Heart right ventricle (tissue), 16 donors: Measurements from ENCODE around the gene DEPP1. TPM values are rescaled to one million over a fixed set of nuclear protein-coding genes. Genes with fewer than 3 reads are reported as not detected.

Experiments
- ATAC-seq, 8 donors: fragments of 200-7000 bp; cut with Tn5 transposase; one replicate each; pipeline ENCODE4 v1.9.1; 2020; ENCODE audit warnings: mild to moderate bottlenecking in 8 of 8, moderate library complexity in 8 of 8, moderate number of reproducible peaks in 1 of 8
- DNase-seq, 2 donors: peaks; one replicate each; pipeline ENCODE4 v3.0.0-alpha.2; 2020
- H3K27ac ChIP-seq, 10 donors: fragments of 200-600 bp; sonication (generic) in 2 of 10; one replicate each; pipeline versions ENCODE4 v1.5.0 to v1.8.0; 2020 to 2022; ENCODE audit warnings: mild to moderate bottlenecking in 3 of 10
- H3K27me3 ChIP-seq, 7 donors: fragments of 200-600 bp; one replicate each; pipeline ENCODE4 v1.8.0; 2021 to 2022; ENCODE audit warnings: mild to moderate bottlenecking in 2 of 7
- H3K36me3 ChIP-seq, 9 donors: fragments of 200-600 bp; sonication (generic) in 1 of 9; one replicate each; pipeline versions ENCODE4 v1.5.0 to v1.8.0; 2020 to 2022; ENCODE audit warnings: mild to moderate bottlenecking in 2 of 9
- H3K4me1 ChIP-seq, 9 donors: fragments of 200-600 bp; sonication (generic) in 1 of 9; one replicate each; pipeline versions ENCODE4 v1.5.0 to v1.8.0; 2020 to 2022; ENCODE audit warnings: mild to moderate bottlenecking in 4 of 9
- H3K4me3 ChIP-seq, 10 donors: fragments of 200-600 bp; sonication (generic) in 2 of 10; one replicate each; pipeline versions ENCODE4 v1.5.0 to v1.8.0; 2020 to 2022; ENCODE audit warnings: mild to moderate bottlenecking in 7 of 10, moderate library complexity in 2 of 10
- H3K9me3 ChIP-seq, 11 donors: fragments of 200-600 bp in 10 of 11; sonication (generic) in 2 of 11; one replicate each; pipeline versions ENCODE4 v1.5.0 to v1.8.0; 2013 to 2022; ENCODE audit warnings: mild to moderate bottlenecking in 2 of 11, control low read depth in 1 of 11, moderate library complexity in 1 of 11
- WGBS, 2 donors: extraction: QIAGEN DNeasy Blood & Tissue Kit; methylation state at CpG; one replicate each; pipeline ENCODE4 v1.1.7; 2013; ENCODE audit warnings: inconsistent platforms in 1 of 2; 5-methylcytosine and 5-hydroxymethylcytosine counted together
- intact Hi-C, 10 donors: fragments of 100-400 bp; cut with DNase I; formaldehyde crosslinking; loops; one replicate each; pipeline versions ENCODE4 v1.11.1 to v1.14.2; 2022
- polyA plus RNA-seq, 2 donors: library from polyadenylated mRNA; stranded (reverse); fragments of 200-250 nt; gene quantifications; one replicate each; pipeline ENCODE4 v1.2.3, GENCODE V29; 2013
- total RNA-seq, 10 donors: library from RNA; stranded (reverse); fragmentation: NEBNext Ultra II Directional in 3 of 10; extraction: Animal tissue kit (Norgen Biotek cat#: 25700) in 3 of 10; gene quantifications; one replicate each; pipeline versions ENCODE4 v1.2.1 to v1.2.4, GENCODE V29; 2021 to 2023
- TF ChIP-seq, protein P1 (sequence below), 9 donors: fragments of 200-600 bp; sonication (generic) in 2 of 9; IDR thresholded peaks; one replicate each; pipeline versions ENCODE4 v1.5.0 to v1.8.0; 2021 to 2022; ENCODE audit warnings: antibody characterized with exemption in 9 of 9, mild to moderate bottlenecking in 5 of 9, moderate library complexity in 1 of 9
- donor health status: Arrhythmogenic right ventricular cardiomyopathy.
- donor health status: ischemic (EF 13 %, LVEDD 7.1; RV severe dilation, severe dysfunction).
- donor health status: healthy with polysubstance abuse.
- donor health status: DM: no; HTN: yes; CAD: no.
- donor health status: DM: no; HTN: no; CAD: no.
- donor health status: ischemic (EF 25% LVEDD 6.9; RV normal size, moderate dysfunction).
- donor health status: ischemic (EF 25% LVEDD 5.7; RV mildly dilated, moderate dysfunction).
- donor health status: healthy.
- donor health status: DM: yes; HTN: yes; CAD: no.
- donor health status: Ischemic cardiomyopathy.
- donor health status: ischemic (EF 35%, LVEDD 5.7; RV mildly dilated, moderate dysfunction).
- donor health status: nonischemic (EF 11% LVEDD 7.7; RV severe dilation, severe dysfunction).
- donor health status: DM: yes; HTN: yes; CAD: no.
- donor health status: PGD.
- donor health status: ischemic (EF 29% LVEDD 5.4; RV normal size, mild dysfunction).
- donor health status: nonischemic (EF 23%, LVEDD 6.1; RV moderate dilation, normal function).

Gene DEPP1
- total and polyA plus RNA-seq, 12 donors: 10.0 to 172 (median 25.1) TPM

GRCh38 chr10:45000138-45000751, 21.6 kb upstream of the DEPP1 start:
- TF ChIP-seq, protein P1, sequence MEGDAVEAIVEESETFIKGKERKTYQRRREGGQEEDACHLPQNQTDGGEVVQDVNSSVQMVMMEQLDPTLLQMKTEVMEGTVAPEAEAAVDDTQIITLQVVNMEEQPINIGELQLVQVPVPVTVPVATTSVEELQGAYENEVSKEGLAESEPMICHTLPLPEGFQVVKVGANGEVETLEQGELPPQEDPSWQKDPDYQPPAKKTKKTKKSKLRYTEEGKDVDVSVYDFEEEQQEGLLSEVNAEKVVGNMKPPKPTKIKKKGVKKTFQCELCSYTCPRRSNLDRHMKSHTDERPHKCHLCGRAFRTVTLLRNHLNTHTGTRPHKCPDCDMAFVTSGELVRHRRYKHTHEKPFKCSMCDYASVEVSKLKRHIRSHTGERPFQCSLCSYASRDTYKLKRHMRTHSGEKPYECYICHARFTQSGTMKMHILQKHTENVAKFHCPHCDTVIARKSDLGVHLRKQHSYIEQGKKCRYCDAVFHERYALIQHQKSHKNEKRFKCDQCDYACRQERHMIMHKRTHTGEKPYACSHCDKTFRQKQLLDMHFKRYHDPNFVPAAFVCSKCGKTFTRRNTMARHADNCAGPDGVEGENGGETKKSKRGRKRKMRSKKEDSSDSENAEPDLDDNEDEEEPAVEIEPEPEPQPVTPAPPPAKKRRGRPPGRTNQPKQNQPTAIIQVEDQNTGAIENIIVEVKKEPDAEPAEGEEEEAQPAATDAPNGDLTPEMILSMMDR (IDR thresholded peaks at IDR 0.05): no peak
- ATAC-seq (peak; percentile 31 to 68 (median 50)), DNase-seq (peak; percentile 84 to 92)
- Histone ChIP-seq H3K27me3 (no peaks in the 10 kb centered on the region), H3K9me3 (peaks cover 0 to 9% (median 0%) of the 10 kb centered on the region in 11 donors), H3K4me1 (peaks cover 25 to 84% (median 74%) of the 10 kb centered on the region in 9 donors), H3K4me3 (peak overlapping the region in 9 of 10 donors; percentile 57 to 75 (median 69)), H3K27ac (peak overlapping the region; percentile 94 to 100 (median 97)), H3K36me3 (peaks cover 0 to 24% (median 15%) of the 10 kb centered on the region in 9 donors)
- WGBS, 2 donors: 26 to 38% methylated on average over 12 of the region's 12 CpGs
- intact Hi-C loops: loop anchor here in 2 of 10 donors (2.0 to 10.0 kb wide), 3 partner anchors 21 to 235 kb away; partner anchors contain the start of gene DEPP1 (in 1 of the 2)

DNA sequence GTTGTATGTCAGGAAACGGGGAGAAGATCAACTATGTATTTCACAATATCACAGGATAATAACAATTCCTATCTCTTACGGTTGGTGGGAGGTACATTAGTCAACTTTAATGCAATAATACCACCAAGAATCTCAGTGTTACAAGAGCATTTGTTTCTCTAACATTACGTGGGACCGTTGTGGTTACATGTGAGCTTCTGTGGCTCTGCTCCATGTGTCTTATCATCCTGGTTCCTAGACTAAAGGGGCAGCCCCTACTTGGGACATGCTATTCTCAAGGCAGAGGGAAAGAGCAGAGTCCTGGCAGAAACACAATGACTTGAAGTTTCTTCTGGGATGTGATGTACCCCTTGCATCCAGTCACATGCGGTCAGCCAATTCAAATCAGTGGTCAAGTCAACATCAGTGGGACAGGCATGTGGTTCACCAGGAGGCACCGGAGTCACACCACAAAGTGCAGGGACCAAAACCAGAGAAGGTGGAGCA, 19.6 kb upstream of the DEPP1 start:
- peaks cover 29 to 94% (median 81%) of the 10 kb centered on the region in 9 donors for H3K4me1 ChIP-seq
- WGBS, 2 donors: 68 to 71% methylated on average over 6 of the region's 6 CpGs
- H3K9me3 ChIP-seq: peaks cover 0 to 1% (median 0%) of the 10 kb centered on the region in 11 donors
- no peak overlapping the region for H3K4me3 ChIP-seq
- peak overlapping the region; percentile 83 to 99 (median 92) for H3K27ac ChIP-seq
- TF ChIP-seq, protein P1 (IDR thresholded peaks at IDR 0.05): no peak
- ATAC-seq: no peak
- intact Hi-C loops: loop anchor here in 4 of 10 donors (5.0 to 10.0 kb wide), 5 partner anchors 63 to 1591 kb away; partner anchors contain the start of gene HNRNPF (in 1 of the 4)
- DNase-seq: no peak
- H3K36me3 ChIP-seq: peaks cover 0 to 15% (median 5%) of the 10 kb centered on the region in 9 donors
- no peaks in the 10 kb centered on the region for H3K27me3 ChIP-seq

DNA sequence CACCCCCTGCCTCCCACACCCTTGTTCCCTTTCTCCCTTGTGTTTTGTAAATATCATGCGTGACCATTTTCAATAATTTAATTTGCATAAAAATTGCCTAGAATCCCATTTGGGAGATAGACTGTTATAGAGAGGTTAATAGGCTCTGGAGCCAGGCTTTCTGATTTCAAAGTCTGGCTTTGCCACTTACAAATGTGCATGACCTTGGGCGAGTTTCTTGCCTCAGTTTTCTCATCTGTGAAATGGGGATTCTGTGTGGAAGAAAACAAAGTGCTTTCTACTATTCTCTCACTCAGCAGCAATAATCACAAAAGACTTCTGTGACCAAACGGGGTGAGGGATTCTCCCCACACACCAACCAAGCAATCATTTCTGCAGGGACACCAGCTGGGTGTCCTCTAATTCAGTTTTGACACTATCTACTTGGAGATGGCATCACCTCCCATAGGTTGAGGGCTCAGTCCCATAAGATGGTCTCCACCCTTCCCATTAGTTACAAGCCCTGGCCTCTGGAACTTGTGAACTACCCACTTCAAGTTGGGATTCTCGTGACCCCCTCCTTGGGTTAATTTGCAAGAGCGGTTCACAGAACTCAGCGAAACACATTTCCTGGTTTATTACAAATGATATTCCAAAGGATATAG, 18.6 kb upstream of the DEPP1 start:
- Histone ChIP-seq H3K36me3 (peaks cover 0 to 23% (median 13%) of the 10 kb centered on the region in 9 donors), H3K27ac (peak overlapping the region; percentile 83 to 99 (median 92)), H3K27me3 (no peaks in the 10 kb centered on the region), H3K4me1 (peaks cover 29 to 94% (median 82%) of the 10 kb centered on the region in 9 donors), H3K9me3 (no peaks in the 10 kb centered on the region), H3K4me3 (peak overlapping the region in 2 of 10 donors; percentile 9 to 12)
- TF ChIP-seq, protein P1 (IDR thresholded peaks at IDR 0.05): no peak
- ATAC-seq: no peak
- no peak for DNase-seq
- WGBS, 2 donors: 88 to 92% methylated on average over 6 of the region's 6 CpGs
- intact Hi-C loops: loop anchor here in 4 of 10 donors (2.0 to 10.0 kb wide), 6 partner anchors 18 to 1590 kb away; partner anchors contain the start of genes DEPP1 (in 1 of the 4) and HNRNPF (in 1 of the 4)
